HG02798 (cell line): ENCODE data around the gene LSM7.

Source experiments
- ATAC-seq: cut with Tn5 transposase; IDR thresholded peaks from one replicate; pipeline ENCODE4 v1.9.1; 2021; ENCODE audit warnings: mild to moderate bottlenecking; ENCODE audit not compliant: unreplicated experiment, poor library complexity

The LSM7 gene

DNA sequence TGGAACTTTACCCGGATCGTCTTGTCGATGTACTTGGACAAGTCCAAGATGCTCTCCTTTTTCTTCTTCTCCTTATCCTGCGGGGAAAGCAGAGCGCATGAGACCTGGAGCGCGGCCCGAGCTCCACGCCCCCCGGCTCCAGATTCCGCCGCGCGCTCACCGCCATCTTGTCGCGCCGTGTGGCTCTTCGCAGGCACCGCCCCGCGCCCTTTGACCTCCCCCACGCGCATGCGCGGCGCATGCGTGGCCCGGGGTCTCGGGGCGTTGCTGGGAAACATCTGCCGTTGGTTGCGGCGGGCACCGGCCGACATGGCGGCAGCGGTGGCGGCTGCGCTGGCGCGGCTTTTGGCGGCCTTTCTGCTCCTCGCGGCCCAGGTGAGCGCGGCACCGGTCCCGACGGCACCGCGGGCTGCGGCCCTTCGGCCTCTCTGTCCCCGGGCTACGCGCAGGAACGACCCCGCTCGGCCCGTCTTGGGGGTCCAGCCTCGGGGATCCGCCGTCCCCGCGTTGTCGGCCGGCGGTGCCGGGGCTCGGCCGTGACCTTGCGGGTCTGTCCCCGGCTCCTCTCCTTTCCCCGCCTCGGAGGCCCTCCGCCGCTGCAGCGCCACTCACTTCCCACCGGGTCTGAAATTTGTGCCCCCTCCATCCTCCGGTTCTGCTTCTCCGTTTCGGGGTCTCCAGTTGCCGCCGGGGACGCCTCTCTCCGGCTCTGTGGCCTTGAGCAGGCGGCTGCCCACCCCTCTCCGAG is at the start of gene LSM7, which contains the start of gene SPPL2B:
Gene LSM7, minus strand, starts transcription at position 186 of the 748 bp plus-strand sequence. Its CDS starts 20 bp downstream, at position 166.
Gene SPPL2B, plus strand, starts transcription at position 284 of the 748 bp plus-strand sequence. Its CDS starts 26 bp downstream, at position 310.
- ATAC-seq, result peak; percentile 80

GRCh38 chr19:2376784-2377519 is 48.6 kb upstream of the LSM7 start:
- ATAC-seq, result no peak

GRCh38 chr19:2375353-2376121 is 47.2 kb upstream of the LSM7 start:
- no peak for ATAC-seq

GRCh38 chr19:2374808-2375207 is 46.4 kb upstream of the LSM7 start:
- no peak for ATAC-seq

GRCh38 chr19:2372076-2372612 is 43.8 kb upstream of the LSM7 start:
- ATAC-seq, result no peak

GRCh38 chr19:2371656-2372055 is 43.3 kb upstream of the LSM7 start:
- no peak for ATAC-seq

GRCh38 chr19:2365201-2365970 is 37.0 kb upstream of the LSM7 start:
- no peak for ATAC-seq

GRCh38 chr19:2363419-2363818 is 35.0 kb upstream of the LSM7 start:
- ATAC-seq, result no peak

DNA sequence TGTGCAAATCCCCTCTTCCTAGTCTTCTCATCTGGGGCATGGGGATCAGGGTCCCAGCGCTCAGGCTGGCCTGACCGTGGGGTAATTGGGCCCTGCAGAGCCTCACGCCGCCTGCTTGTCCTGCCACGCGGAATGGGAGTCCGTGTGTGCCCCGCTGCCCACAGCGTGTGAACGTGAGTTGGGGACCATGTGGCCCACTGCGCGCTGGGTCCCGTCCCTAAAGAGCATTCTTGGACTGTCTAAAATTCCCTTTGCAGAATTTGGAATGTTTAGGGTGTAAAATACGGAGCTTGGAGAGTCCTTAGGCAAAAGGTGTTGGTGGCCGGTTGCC is 34.5 kb upstream of the LSM7 start:
- ATAC-seq, result no peak

DNA sequence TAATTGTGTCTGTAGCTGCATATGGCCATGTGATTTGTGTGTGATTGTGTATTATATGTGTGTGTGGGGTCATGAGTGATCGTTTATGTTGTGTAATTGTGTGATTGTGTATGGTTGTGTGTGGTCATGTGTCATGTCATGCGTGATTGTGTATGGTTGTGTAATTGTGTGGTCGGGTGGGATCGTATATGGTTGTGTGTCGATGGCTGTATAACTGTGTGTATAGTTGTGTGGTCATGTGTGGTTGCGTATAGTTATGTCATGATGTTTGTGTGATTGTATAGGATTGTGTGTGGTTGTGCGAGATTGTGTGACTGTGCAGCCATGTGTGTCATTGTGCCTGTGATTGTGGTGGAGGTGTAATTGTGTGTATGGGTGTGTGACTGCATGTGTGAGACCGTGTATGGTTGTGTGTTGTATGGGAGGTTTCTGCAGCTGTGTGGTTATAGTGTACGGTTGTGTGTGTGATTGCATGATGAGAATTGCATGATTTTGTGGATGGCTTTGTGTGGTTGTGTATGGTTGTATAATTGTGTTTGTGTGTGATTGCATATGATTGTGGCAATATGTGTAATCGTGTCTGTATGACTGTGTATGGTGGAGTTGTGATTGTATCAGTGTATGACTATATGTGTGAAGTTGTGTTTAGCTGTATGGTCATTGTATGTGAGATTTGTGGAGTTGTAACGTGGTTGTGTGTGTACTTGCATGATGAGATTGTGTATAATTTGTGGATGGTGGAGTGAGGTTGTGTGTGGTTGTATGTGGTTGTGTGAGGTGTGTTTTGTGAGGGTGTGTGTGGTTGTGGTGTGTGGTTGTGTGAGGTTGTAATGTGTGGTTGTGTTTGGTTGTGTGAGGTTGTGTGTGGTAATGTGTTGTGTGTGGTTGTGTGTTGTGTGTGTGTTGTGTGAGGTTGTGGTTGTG is 33.9 kb upstream of the LSM7 start:
- ATAC-seq, result no peak

DNA sequence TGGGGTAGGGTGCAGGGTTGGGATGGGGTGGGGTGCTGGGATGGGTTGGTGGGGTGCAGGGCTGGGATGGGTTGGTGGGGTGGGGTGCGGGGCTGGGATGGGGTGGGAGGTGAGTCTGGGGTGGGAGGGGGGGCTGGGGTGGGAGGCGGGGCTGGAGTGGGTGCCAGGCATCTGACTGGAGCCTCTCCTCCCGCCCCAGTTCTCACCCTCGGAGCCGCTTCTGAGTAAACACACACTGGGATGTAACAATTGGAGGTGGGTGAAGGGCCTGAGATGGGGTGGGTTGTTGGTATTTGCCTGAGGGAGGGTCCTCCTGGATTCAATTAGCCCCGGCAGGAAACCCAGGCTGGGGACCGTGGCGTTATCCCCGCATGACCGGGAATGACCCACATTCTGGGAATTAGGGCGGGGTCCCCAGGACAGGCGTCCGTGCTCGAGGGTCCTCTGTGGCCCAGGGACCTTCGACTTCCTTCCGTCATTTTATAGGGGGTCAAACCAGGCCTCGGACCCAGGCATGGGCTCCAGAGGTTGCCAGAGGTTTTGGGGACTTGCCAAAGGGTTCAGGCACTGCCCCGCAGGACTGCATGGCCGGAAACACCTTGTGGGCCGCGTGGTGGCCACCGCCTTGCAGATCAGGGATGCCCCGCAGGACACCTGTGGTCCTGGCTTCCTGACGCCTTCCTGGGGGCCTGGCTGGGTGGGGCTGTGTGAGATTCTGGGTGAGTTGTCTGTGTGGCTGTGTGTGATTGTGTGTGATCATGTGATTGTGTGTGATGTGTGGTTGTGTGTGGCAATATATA is 33.1 kb upstream of the LSM7 start:
- ATAC-seq, result no peak

- ATAC-seq, result no peak
These were observed 32.4 kb upstream of the LSM7 start for GRCh38 chr19:2360833-2361232.

DNA sequence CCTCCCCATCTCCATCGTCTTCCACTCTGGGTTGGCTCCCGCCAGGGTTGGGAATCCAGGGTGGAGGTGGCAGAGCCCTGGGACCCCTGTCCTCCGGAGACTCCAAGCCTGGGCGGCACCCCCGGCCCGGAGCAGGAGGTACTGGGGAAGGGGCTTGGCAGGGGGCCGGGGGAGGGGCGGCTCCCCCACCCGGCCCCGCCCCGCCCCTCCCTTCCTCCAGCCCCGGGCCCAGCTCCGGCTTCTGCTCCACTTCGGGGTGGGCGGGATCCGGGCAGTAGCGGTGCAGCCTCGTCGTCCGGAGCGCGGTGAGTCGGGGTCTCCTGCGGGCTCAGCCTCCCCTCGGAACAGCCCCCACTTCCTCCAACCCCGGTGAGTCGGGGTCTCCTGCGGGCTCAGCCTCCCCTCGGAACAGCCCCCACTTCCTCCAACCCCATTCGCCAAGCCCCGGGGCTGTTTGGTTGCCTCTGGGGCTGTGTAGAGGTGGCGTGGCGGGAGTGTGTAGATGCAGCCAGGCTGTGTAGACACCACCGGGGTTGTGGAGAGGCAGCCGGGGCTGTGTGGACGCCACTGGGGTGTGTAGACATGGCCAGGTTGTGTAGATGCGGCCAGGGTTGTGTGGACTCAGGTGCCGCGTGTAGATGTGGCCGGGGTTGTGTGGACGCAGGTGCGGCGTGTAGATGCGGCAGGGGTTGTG is 31.8 kb upstream of the LSM7 start, which contains the start of gene TMPRSS9:
Gene TMPRSS9, plus strand, starts transcription at position 274 of the 694 bp plus-strand sequence. CDS start 29,521 bp downstream, outside the sequence.
- ATAC-seq, result no peak

- ATAC-seq, result no peak
These were observed 30.3 kb upstream of the LSM7 start for GRCh38 chr19:2358548-2359173.

DNA sequence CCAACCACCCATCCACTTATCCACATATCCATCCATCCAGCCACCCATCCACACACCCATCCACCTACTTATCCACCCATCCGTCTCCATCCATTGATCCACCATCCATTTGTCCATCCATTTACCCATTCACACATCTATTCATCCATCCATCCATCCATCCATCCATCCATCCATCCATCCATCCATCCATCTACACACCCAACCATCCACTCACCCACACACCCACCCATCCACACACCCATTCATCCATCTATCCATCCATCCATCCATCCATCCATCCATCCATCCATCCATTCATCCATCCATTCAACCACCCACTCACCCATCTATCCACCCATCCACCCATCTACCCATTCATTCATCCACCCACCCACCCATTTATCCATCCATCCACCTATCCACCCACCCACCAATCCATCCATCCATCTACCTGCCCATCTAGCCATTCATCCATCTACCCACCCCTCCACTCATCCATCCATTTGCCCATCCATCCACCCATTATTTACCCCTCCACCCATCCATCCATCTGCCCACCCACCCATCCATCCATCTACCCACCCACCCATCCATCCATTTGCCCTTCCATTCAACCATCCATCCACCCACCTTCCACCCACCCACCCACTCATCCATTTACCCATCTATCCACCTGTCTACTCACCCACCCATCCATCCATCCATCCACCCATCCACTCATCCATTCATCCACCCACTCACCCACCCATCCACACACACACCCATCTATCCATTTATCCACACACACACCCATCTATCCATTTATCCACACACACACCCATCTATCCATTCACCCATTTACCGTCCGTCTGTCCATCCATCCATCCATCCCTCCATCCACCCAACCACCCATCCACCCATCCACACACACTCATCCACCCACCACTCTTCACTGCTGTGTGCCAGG is 29.2 kb upstream of the LSM7 start:
- ATAC-seq, result no peak
